Left forelimb (tissue), 1 donor: Measurements from ENCODE around the gene SMPD4.
"Not testable (repeated sequence)": the region's sequence is repeated elsewhere in the genome, so short reads cannot be mapped to it uniquely, and the experiment has no call there.

ENCODE experiments used
- DNase-seq: peaks from one replicate; pipeline ENCODE4 v3.0.0-alpha.2; 2018; ENCODE audit warnings: low spot score

The SMPD4 gene

DNA sequence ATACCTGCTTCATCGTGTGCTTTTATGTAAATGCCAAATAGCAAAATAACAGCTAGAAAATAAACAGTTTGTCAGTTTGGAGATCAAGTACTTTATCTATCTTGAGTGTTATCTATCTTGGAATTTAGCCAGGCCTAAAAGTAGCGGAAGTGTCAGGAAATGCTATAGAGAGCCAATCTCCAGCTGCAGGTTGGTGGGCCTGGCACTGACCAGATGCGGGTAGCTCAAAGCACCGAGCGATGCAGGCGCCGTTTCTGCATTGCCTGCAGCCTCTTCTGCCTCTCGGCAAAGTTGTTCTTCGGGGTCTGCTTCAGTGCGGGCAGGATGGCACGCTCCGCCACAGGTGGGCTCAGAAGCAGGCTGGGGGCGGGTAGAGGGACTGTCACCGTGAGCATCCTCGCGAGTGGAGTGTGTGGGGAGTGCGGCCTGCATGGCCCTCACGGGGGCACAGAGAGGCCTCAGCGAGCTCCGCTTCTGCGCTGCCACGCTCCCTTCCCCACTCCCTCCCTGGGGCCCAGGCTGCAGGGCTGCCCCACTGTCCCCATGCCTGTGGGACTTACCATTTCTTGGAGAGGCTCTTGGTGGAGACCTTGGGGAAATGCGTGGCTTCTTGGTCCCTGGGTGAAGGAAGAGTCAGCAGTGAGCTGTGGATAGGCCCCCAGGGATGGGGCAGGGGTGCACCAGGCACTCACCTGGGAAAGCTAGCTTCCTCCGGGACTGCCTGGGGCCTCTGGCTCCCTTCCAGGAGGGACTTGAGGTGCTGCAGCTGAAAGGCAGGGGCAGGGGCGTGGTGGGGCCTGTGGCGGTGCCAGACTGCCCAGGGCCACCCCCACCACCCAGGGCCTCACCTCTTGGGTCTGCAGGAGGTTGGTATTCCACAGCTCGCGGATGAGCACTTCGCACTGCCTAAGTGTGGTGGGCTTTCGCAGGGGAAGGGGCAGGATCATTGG lies 41.8 kb downstream of the SMPD4 start:
- DNase-seq: peak; percentile 30

DNA sequence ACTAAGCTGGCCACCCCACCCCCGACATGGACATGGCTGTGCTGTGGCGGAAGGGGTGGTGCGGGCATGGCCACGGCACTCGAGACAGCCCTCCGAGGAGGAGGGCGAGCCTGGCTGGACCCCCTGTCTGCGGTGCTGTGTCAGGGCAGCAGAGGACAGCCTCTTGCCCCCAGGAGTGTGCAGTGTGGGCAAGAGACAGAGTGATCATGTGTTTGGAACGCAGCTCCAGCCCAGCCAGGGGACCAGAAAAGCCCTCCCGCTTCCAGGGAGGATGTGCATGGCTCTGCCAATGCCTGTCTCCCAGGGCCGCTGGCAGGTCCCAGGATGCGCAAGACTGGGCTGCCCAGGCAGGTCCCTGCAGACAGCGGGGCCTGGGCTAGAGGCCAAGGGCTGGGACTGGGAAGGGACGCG lies 42.6 kb downstream of the SMPD4 start:
- DNase-seq: peak; percentile 38

DNA sequence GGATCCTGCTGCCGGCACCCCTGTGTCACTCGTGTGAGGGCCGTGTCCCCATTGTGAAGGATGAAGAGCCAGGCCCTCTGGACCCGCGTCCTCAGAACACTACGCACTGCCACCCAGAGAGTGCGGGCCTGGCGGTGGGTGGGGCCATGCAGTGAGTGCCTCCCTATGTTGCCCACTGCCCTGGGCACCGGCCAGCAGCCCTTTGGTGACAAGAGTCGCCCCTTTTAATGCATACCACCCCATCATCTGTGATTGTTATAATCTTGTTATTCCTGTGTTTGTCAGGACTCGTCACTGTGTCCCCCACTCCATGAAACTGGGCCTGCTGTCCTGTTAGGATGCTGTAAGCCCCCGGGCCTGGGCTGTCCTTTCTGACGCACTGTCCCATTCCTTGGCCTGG lies 43.1 kb downstream of the SMPD4 start:
- DNase-seq: peak; percentile 22

DNA sequence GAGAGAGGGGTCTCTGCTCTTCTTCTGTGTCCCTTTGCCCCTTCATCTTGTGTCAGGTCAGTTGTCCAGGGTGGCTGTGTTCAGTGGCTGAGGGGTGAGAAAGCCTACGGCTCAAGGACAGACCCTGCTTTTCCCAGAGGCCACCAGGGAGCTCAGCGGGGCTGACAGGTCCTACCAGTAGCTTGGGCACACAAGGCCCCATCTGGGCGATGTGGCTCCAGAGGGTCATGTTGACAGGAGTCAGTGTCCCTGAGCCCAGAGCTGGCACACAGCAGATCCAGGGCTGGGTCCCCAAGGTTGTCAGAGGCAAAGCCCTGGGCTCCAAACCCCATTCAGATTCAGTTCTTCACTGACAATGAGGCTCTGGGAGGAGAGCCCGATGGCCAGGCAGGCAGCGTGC lies 44.3 kb downstream of the SMPD4 start:
- DNase-seq: peak; percentile 15

DNA sequence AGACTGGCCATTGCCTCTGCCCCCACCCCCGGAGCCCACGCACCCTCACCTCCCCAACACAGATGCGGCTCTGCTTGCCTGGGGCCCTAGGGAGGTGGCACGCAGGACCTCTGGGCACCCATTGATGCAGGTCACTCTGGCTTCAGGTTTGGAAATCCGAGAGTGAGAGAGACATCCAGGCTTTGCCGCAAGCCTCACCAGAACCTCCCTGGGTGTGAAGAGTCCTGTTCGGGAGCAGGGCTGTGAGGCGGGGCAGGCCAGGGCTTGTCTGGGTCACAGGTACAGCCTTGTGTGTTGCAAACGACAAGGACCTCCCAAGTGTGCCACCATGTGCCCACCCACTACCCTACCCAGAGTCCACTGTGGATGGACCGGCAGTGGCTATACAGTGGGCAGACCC lies 44.9 kb downstream of the SMPD4 start:
- not testable (repeated sequence) for DNase-seq

DNA sequence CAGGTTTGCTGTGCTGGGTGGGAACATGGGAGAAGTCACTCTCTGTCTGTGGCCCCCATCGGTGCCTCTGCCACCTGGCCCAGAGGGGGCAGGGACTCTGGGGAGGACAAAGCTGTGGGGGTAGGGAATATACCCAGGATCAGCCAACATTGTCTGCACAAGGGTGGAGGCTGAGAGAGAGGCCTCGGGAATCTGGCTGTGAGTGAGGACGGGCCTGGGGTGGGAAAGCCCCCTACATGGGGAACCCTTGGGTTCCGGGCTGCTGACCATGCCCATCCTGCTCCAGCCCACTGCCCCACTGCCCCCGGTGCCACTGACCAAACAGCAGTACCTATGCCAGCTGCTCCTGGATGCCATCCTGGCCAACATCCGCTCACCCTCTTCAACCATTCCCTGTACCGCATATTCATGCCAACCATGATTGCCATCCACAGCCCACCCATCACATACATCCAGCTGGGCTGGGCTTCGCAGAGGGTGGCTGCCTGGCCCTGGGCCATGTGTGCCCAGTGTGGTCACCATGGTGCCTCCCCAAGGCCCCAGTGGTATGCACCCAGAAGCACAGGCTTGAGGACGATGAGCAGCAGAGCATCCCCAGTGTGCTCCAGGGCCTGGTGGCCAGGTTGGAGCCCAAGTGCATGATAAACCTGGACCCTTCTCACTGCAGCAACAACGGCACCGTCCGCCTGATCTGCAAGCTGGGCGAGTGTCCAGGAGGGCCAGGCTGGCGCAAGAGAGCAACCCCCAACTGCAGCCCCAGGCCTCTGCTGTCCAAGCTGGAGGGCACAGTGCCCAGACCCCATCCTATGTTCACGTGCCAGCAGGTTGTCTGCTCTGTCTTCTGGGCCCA lies 45.5 kb downstream of the SMPD4 start:
- DNase-seq: peak; percentile 51

DNA sequence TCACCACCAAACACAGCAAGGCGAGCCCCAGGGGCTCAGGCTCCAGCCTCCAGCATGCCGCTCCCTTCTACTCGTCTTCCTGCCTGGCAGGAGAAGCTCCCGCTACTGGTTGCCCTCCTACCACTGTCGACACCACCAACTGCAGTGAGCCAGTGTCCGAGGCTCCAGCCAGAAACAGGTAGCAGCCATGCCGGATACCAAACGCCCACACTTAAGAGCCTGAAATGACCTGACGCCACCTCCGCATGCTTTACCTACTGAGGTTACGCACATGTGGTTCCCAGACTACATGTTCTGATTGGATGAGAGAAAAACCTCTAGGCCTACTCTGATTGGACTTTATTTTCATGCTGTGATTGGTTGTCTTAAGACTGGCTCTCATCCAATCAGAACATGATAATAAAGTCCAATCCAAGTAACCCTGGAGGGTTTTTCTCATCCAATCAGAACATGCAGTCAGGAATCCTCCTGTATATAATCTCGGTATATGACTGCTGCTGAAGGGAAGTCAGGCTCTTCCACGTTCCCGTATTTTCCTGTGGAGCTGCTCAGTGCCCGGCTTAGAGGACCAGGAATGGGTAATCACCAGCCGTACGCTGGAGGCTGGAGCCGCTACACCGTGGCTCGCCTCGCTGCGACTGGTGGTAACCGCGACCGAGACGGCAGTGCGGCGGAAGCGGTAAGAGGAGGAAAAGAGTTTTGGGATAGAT lies 52.1 kb downstream of the SMPD4 start, which contains the start of gene POTEF:
POTEF (minus strand) TSS at position 103 of the 710 bp plus-strand sequence. CDS start 8,707 bp downstream, outside the sequence.
- peak; percentile 5 for DNase-seq

DNA sequence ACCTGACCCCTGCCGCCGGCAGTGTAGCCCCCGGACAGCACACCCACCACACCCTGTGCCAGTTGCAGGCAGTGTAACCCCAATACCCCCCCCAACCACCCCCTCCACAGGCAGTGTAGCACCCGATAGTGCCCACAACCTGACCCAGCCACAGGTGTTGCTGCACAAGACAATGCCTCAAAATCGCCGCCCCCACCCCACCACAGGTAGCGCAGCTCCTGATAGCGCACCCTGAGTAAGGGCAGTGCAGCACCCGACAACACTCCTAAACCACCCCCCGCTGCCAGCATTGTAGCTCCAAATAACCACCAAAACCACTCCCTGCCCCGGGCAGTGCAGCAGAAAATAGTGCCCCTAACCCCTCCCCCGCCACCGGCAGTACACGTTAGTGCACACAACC lies 52.9 kb downstream of the SMPD4 start:
- DNase-seq: peak; percentile 31

DNA sequence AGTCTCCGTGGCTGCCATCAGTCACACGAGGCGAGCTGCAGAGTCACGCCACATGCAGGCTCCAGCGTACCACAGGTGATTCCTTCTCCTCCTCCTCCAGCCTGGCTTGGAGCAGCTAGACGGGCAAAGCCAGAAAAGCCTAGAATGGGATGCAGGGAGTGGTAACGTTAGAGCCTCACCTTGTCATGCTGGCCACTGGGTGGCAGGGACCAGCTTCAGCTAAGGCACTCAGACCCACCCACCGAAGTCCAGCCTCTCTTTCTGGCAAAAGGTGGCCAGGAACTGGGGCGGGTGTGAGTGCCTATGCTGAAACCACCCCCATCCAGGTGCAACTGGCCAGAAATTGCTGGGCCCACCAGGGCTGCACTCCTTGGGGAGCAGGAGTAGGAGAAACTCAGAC lies 53.7 kb downstream of the SMPD4 start:
- not testable (repeated sequence) for DNase-seq

DNA sequence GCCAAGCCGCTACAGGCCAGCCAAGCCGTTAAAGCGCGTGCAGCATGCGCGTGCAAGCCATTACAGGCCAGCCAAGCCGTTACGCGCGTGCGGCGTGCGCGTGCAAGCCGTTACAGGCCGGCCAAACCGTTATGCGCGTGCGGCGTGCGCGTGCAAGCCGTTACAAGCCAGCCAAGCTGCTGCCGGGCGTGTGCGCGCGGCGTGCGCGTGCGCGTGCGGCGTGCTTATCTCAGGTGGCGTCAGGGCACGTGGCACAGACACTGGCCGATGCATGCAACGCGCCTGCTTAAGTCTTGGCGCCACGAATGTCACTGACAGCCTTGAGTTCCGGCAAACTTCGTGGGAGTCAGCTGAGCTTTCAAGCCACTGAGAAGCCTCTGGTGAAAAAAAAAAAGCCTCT lies 60.5 kb downstream of the SMPD4 start:
- not testable (repeated sequence) for DNase-seq

DNA sequence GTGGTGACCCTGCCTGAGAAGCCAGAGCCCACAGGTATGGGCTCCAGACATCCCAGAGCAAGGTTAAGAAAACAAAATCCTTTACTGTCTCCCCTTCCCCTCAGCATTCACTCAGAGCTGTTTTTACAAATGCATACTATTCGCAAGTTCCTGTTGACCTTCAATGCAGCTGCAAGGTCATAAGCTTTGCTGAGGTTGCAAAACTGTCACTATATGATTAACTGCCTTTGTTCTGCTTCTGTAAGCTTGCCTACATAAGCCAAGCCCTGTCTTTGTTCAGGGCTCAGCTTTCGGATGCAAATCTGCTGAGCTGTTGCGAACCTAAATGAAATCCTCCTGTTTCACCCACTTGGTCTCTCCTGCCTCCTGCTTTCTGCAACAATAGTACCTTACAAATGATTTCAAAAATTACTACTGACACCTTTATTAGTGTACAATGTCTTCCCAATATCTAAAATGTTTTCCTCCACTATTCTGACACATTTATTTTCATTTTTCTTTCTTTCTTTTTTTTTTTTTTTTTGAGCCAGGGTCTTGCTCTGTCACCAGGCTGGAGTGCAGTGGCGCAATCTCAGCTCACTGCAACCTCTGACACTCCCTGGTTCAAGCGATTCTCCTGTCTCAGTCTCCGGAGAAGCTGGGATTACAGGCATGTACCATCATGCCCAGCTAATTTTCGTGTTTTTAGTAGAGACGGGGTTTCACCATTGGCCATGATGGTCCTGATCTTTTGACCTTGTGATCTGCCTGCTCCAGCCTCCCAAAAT lies 78.6 kb downstream of the SMPD4 start:
- DNase-seq: not testable (repeated sequence)
